GM23338 (cell line): ENCODE measurements around the gene PLD2. TPM values are rescaled to one million over a fixed set of nuclear protein-coding genes. Genes with fewer than 3 reads are reported as not detected.

Experiments
- CREB1 ChIP-seq: fragments of 250-450 bp; sonication (Bioruptor Pico); IDR thresholded peaks from 2 replicates; pipeline ENCODE4 v1.5.0; 2020; ENCODE audit warnings: low read depth, mild to moderate bottlenecking, moderate library complexity
- JUNB ChIP-seq: IDR thresholded peaks from one replicate; pipeline ENCODE4 v1.6.1; 2016; ENCODE audit warnings: antibody characterized with exemption; ENCODE audit not compliant: unreplicated experiment
- POLR2AphosphoS5 ChIP-seq: IDR thresholded peaks from 2 replicates; pipeline ENCODE4 v1.6.1; 2016; ENCODE audit warnings: antibody characterized with exemption, low read depth
- REST ChIP-seq: IDR thresholded peaks from one replicate; pipeline ENCODE4 v1.6.1; 2018; ENCODE audit warnings: antibody characterized with exemption; ENCODE audit not compliant: unreplicated experiment
- ZNF331 ChIP-seq: fragments of 250-450 bp; sonication (Bioruptor Pico); IDR thresholded peaks from 2 replicates; pipeline ENCODE4 v1.5.0; 2020; ENCODE audit warnings: low read depth, mild to moderate bottlenecking, moderate library complexity
- polyA plus RNA-seq: library from polyadenylated mRNA; unstranded; fragments of >200 nt; fragmentation: Nextera tagmentation; extraction: Ambion mirVana; gene quantifications from 2 replicates; pipeline ENCODE4 v1.2.1, GENCODE V29; 2016
- total RNA-seq: library from RNA; depleted of rRNA; stranded (reverse); fragments of >200 nt; shearing (Covaris generic); gene quantifications from 2 replicates; pipeline ENCODE4 v1.2.3, GENCODE V29; 2014
- TF ChIP-seq, protein P1 (sequence below): fragments of 250-450 bp; sonication (Bioruptor Pico); IDR thresholded peaks from 2 replicates; pipeline ENCODE4 v1.5.0; 2020; ENCODE audit warnings: mild to moderate bottlenecking, moderate library complexity
- TF ChIP-seq, protein P2 (sequence below): IDR thresholded peaks from 2 replicates; pipeline ENCODE4 v1.6.1; 2016; ENCODE audit warnings: antibody characterized with exemption

The PLD2 gene
- total and polyA plus RNA-seq, 2 experiments from 2014 or later, result 20.2 to 55.9 TPM

- TF ChIP-seq, protein P1, sequence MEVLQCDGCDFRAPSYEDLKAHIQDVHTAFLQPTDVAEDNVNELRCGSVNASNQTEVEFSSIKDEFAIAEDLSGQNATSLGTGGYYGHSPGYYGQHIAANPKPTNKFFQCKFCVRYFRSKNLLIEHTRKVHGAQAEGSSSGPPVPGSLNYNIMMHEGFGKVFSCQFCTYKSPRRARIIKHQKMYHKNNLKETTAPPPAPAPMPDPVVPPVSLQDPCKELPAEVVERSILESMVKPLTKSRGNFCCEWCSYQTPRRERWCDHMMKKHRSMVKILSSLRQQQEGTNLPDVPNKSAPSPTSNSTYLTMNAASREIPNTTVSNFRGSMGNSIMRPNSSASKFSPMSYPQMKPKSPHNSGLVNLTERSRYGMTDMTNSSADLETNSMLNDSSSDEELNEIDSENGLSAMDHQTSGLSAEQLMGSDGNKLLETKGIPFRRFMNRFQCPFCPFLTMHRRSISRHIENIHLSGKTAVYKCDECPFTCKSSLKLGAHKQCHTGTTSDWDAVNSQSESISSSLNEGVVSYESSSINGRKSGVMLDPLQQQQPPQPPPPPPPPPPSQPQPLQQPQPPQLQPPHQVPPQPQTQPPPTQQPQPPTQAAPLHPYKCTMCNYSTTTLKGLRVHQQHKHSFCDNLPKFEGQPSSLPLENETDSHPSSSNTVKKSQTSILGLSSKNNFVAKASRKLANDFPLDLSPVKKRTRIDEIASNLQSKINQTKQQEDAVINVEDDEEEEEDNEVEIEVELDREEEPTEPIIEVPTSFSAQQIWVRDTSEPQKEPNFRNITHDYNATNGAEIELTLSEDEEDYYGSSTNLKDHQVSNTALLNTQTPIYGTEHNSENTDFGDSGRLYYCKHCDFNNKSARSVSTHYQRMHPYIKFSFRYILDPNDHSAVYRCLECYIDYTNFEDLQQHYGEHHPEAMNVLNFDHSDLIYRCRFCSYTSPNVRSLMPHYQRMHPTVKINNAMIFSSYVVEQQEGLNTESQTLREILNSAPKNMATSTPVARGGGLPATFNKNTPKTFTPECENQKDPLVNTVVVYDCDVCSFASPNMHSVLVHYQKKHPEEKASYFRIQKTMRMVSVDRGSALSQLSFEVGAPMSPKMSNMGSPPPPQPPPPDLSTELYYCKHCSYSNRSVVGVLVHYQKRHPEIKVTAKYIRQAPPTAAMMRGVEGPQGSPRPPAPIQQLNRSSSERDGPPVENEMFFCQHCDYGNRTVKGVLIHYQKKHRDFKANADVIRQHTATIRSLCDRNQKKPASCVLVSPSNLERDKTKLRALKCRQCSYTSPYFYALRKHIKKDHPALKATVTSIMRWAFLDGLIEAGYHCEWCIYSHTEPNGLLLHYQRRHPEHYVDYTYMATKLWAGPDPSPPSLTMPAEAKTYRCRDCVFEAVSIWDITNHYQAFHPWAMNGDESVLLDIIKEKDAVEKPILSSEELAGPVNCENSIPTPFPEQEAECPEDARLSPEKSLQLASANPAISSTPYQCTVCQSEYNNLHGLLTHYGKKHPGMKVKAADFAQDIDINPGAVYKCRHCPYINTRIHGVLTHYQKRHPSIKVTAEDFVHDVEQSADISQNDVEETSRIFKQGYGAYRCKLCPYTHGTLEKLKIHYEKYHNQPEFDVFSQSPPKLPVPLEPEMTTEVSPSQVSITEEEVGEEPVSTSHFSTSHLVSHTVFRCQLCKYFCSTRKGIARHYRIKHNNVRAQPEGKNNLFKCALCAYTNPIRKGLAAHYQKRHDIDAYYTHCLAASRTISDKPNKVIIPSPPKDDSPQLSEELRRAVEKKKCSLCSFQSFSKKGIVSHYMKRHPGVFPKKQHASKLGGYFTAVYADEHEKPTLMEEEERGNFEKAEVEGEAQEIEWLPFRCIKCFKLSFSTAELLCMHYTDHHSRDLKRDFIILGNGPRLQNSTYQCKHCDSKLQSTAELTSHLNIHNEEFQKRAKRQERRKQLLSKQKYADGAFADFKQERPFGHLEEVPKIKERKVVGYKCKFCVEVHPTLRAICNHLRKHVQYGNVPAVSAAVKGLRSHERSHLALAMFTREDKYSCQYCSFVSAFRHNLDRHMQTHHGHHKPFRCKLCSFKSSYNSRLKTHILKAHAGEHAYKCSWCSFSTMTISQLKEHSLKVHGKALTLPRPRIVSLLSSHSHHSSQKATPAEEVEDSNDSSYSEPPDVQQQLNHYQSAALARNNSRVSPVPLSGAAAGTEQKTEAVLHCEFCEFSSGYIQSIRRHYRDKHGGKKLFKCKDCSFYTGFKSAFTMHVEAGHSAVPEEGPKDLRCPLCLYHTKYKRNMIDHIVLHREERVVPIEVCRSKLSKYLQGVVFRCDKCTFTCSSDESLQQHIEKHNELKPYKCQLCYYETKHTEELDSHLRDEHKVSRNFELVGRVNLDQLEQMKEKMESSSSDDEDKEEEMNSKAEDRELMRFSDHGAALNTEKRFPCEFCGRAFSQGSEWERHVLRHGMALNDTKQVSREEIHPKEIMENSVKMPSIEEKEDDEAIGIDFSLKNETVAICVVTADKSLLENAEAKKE (CRISPR knock-in tag), result no peak
- no peak for TF ChIP-seq JUNB
- TF ChIP-seq CREB1 (CRISPR knock-in tag), result no peak
- no peak for TF ChIP-seq REST
- TF ChIP-seq POLR2AphosphoS5, result no peak
- TF ChIP-seq, protein P2, sequence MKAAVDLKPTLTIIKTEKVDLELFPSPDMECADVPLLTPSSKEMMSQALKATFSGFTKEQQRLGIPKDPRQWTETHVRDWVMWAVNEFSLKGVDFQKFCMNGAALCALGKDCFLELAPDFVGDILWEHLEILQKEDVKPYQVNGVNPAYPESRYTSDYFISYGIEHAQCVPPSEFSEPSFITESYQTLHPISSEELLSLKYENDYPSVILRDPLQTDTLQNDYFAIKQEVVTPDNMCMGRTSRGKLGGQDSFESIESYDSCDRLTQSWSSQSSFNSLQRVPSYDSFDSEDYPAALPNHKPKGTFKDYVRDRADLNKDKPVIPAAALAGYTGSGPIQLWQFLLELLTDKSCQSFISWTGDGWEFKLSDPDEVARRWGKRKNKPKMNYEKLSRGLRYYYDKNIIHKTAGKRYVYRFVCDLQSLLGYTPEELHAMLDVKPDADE, result no peak
- TF ChIP-seq ZNF331 (CRISPR knock-in tag), result no peak
Measured at GRCh38 chr17:4818276-4818675, 11.3 kb downstream of the PLD2 start (continued).
